ENCODE results near the gene FTSJ1. TPM values are rescaled to one million over a fixed set of nuclear protein-coding genes. Genes with fewer than 3 reads are reported as not detected.
A peak's percentile ranks its signal among the peaks of the same experiment; 100 is the strongest.
"Not testable (repeated sequence)": the region's sequence is repeated elsewhere in the genome, so short reads cannot be mapped to it uniquely, and the experiment has no call there.

Gene FTSJ1
- total and polyA plus RNA-seq, 2 of the 4 experiments (the other 2 are of a cell fraction), result 50.8 to 59.9 TPM

- TF ChIP-seq RAD21 (IDR thresholded peaks at IDR 0.05; ENCODE audit: low read length) (no peak), MAZ (IDR thresholded peaks at IDR 0.05; ENCODE audit: borderline replicate concordance, low read depth, low read length) (peak; percentile 71), CTCF (conservative IDR thresholded peaks at IDR 0.05; ENCODE audit: low read depth, low read length) (no peak)
Measured at GRCh38 chrX:48475774-48476577, at the start of gene FTSJ1 (continued).

- intact Hi-C loops (cut with micrococcal nuclease); dilution Hi-C loops (cut with HindIII; ENCODE audit: low sequenced_read_pairs, unreplicated experiment); in situ Hi-C loops (cut with MboI; ENCODE audit: low sequenced_read_pairs): not testable (repeated sequence)
Measured at GRCh38 chrX:48427027-48427716, 48.8 kb upstream of the FTSJ1 start.

More at GRCh38 chrX:48427027-48427716, 48.8 kb upstream of the FTSJ1 start:
- H2AFZ ChIP-seq (replicated peaks; ENCODE audit: low read length, poor library complexity); H3K56ac ChIP-seq (ENCODE audit: extremely low read depth, insufficient read depth, low read length); DNase-seq; H3K18ac ChIP-seq (ENCODE audit: low read depth, low read length); H3K4ac ChIP-seq (ENCODE audit: low read depth, low read length); ATAC-seq (ENCODE audit: low read depth); POLR2A ChIA-PET (ENCODE audit: unreplicated experiment); H3K9ac ChIP-seq (ENCODE audit: low read depth, low read length); H3K9me3 ChIP-seq (ENCODE audit: control insufficient read depth, insufficient read depth, low read length); H3K23ac ChIP-seq (ENCODE audit: low read depth, low read length); H3K9me1 ChIP-seq (ENCODE audit: insufficient read depth, low read length); H3K4me1 ChIP-seq (ENCODE audit: control insufficient read depth, insufficient read depth, low read length); H3K27me3 ChIP-seq (ENCODE audit: control insufficient read depth, insufficient read depth, low read length); H3K14ac ChIP-seq (replicated peaks; ENCODE audit: low read depth, low read length); H3K4me3 ChIP-seq (ENCODE audit: insufficient read depth, low read depth, low read length); H2BK20ac ChIP-seq (ENCODE audit: low read depth, low read length); H4K91ac ChIP-seq (ENCODE audit: insufficient read depth, low read depth, low read length); H2BK120ac ChIP-seq (ENCODE audit: low read depth, low read length); H3K27ac ChIP-seq (ENCODE audit: insufficient read depth, low read length); H4K8ac ChIP-seq (ENCODE audit: low read depth in 2 of 2, low read length in 2 of 2); H2AK9ac ChIP-seq (replicated peaks; ENCODE audit: low read depth, low read length, poor library complexity); H3K79me1 ChIP-seq (ENCODE audit: low read depth in 1 of 2, low read length in 2 of 2); H3K36me3 ChIP-seq (ENCODE audit: control insufficient read depth, insufficient read depth, low read length); H4K5ac ChIP-seq (ENCODE audit: low read depth, low read length); H3K4me2 ChIP-seq (ENCODE audit: low read depth, low read length); H2AK5ac ChIP-seq (ENCODE audit: low read depth, low read length); H2BK5ac ChIP-seq (ENCODE audit: low read depth, low read length, poor library complexity, severe bottlenecking); BruUV-seq (replicated peaks); H4K20me1 ChIP-seq (ENCODE audit: insufficient read depth, low read length); CTCF ChIA-PET; H2BK15ac ChIP-seq (ENCODE audit: low read depth, low read length): not testable (repeated sequence)
- WGBS, 2 experiments (ENCODE audit: extremely low coverage in 2 of 2, insufficient read length in 1 of 2), result no CpG with 5 or more reads among the region's 12 CpGs
